Neuronal stem cell (in vitro differentiated cells): ENCODE data around the gene PSMD6.

Experiments used
- DNase-seq: peaks from one replicate; pipeline ENCODE4 v3.0.0-alpha.2; 2013; ENCODE audit warnings: low spot score
- H2AFZ ChIP-seq: one replicate; pipeline ENCODE4 v1.6.1; 2013; ENCODE audit warnings: mild to moderate bottlenecking, low read length, inconsistent platforms
- H2AK5ac ChIP-seq: 2 replicates; pipeline ENCODE4 v1.6.1; 2013; ENCODE audit warnings: low read depth, mild to moderate bottlenecking, inconsistent platforms, low read length, moderate library complexity, mixed read lengths
- H2BK120ac ChIP-seq: 2 replicates; pipeline ENCODE4 v1.6.1; 2013; ENCODE audit warnings: low read depth, mild to moderate bottlenecking, inconsistent platforms, low read length, moderate library complexity, mixed read lengths
- H2BK12ac ChIP-seq: one replicate; pipeline ENCODE4 v1.6.1; 2013; ENCODE audit warnings: low read length, inconsistent platforms
- H2BK15ac ChIP-seq: 2 replicates; pipeline ENCODE4 v1.6.1; 2013; ENCODE audit warnings: mild to moderate bottlenecking, low read length, inconsistent platforms, mixed read lengths
- H2BK5ac ChIP-seq: one replicate; pipeline ENCODE4 v1.6.1; 2013; ENCODE audit warnings: inconsistent platforms, mild to moderate bottlenecking, low read length, moderate library complexity
- H3K14ac ChIP-seq: one replicate; pipeline ENCODE4 v1.6.1; 2013; ENCODE audit warnings: low read length, inconsistent platforms
- H3K18ac ChIP-seq: 2 replicates; pipeline ENCODE4 v1.6.1; 2013; ENCODE audit warnings: low read length, inconsistent platforms
- H3K23ac ChIP-seq: 2 replicates; pipeline ENCODE4 v1.6.1; 2013; ENCODE audit warnings: low read depth, mild to moderate bottlenecking, mixed read lengths, low read length, inconsistent platforms; ENCODE audit not compliant: poor library complexity
- H3K27ac ChIP-seq: replicated peaks from 3 replicates; pipeline ENCODE4 v1.5.1; 2013; ENCODE audit warnings: low read length, inconsistent platforms
- H3K27me3 ChIP-seq, 3 experiments: 2 replicates each; pipeline ENCODE4 v1.6.1; 2013; ENCODE audit warnings: low read length in 3 of 3, mild to moderate bottlenecking in 2 of 3, inconsistent platforms in 1 of 3, low read depth in 1 of 3, mixed read lengths in 1 of 3, moderate library complexity in 1 of 3; ENCODE audit not compliant: control insufficient read depth in 3 of 3, insufficient read depth in 3 of 3
- H3K36me3 ChIP-seq, 2 donors: replicated peaks in 1 of 2; 2 replicates each; pipeline ENCODE4 v1.6.1; 2013; ENCODE audit warnings: low read length in 2 of 2; ENCODE audit not compliant: control insufficient read depth in 2 of 2, insufficient read depth in 2 of 2
- H3K4ac ChIP-seq: 2 replicates; pipeline ENCODE4 v1.6.1; 2013; ENCODE audit warnings: inconsistent platforms, mild to moderate bottlenecking, low read length, moderate library complexity
- H3K4me1 ChIP-seq, 2 donors: 1 replicate in 1 of 2; 2 replicates in 1 of 2; pipeline ENCODE4 v1.6.1; 2013; ENCODE audit warnings: low read length in 2 of 2, low read depth in 1 of 2; ENCODE audit not compliant: control insufficient read depth in 2 of 2, insufficient read depth in 1 of 2
- H3K4me2 ChIP-seq: one replicate; pipeline ENCODE4 v1.6.1; 2013; ENCODE audit warnings: mild to moderate bottlenecking, low read length, inconsistent platforms; ENCODE audit not compliant: insufficient read depth, poor library complexity, severe bottlenecking
- H3K4me3 ChIP-seq, 2 donors: 2 replicates each; pipeline ENCODE4 v1.5.1; 2013; ENCODE audit warnings: low read length in 2 of 2, mild to moderate bottlenecking in 2 of 2, inconsistent platforms in 1 of 2, moderate library complexity in 1 of 2
- H3K79me1 ChIP-seq: one replicate; pipeline ENCODE4 v1.6.1; 2013; ENCODE audit warnings: low read depth, mild to moderate bottlenecking, inconsistent platforms, low read length, moderate library complexity
- H3K9ac ChIP-seq: one replicate; pipeline ENCODE4 v1.6.1; 2013; ENCODE audit warnings: mild to moderate bottlenecking, low read depth, low read length, inconsistent platforms; ENCODE audit not compliant: poor library complexity
- H3K9me3 ChIP-seq, 2 donors: replicated peaks in 1 of 2; 2 replicates each; pipeline versions ENCODE3 to v1.6.1; 2013; ENCODE audit warnings: low read length in 2 of 2, mild to moderate bottlenecking in 2 of 2, inconsistent platforms in 1 of 2, low read depth in 1 of 2, mixed read lengths in 1 of 2, moderate library complexity in 1 of 2; ENCODE audit not compliant: control insufficient read depth in 2 of 2, insufficient read depth in 1 of 2
- H4K8ac ChIP-seq: one replicate; pipeline ENCODE4 v1.6.1; 2013; ENCODE audit warnings: low read depth, mild to moderate bottlenecking, inconsistent platforms, low read length, moderate library complexity
- H4K91ac ChIP-seq: one replicate; pipeline ENCODE4 v1.6.1; 2013; ENCODE audit warnings: low read length, low read depth, mild to moderate bottlenecking, inconsistent platforms; ENCODE audit not compliant: poor library complexity
- WGBS, 2 donors: extraction: QIAGEN DNeasy Blood & Tissue Kit; methylation state at CpG; one replicate each; pipeline ENCODE4 v1.1.7; 2013; ENCODE audit warnings: missing lambda C conversion rate in 2 of 2, mixed read lengths in 1 of 2; ENCODE audit not compliant: insufficient read length in 2 of 2, insufficient replicate concordance in 1 of 2; ENCODE audit errors: extremely low coverage in 2 of 2; 5-methylcytosine and 5-hydroxymethylcytosine counted together

PSMD6 gene

GRCh38 chr3:64008017-64008416 lies 15.3 kb downstream of the PSMD6 start:
- no peak overlapping the region for H3K4me2 ChIP-seq
- H2BK15ac ChIP-seq, result no peak overlapping the region
- H3K4ac ChIP-seq, result no peak overlapping the region
- no peak for DNase-seq
- H2BK120ac ChIP-seq, result no peak overlapping the region
- no peaks in the 10 kb centered on the region for H3K79me1 ChIP-seq
- no peak overlapping the region for H3K9ac ChIP-seq
- H3K18ac ChIP-seq, result no peak overlapping the region
- H2BK5ac ChIP-seq, result no peak overlapping the region
- H3K27ac ChIP-seq, result no peak overlapping the region
- H3K9me3 ChIP-seq, result no peaks in the 10 kb centered on the region
- H2AK5ac ChIP-seq, result no peak overlapping the region
- no peak overlapping the region for H3K23ac ChIP-seq
- H4K8ac ChIP-seq, result no peak overlapping the region
- no CpG with 5 or more reads among the region's 2 CpGs for WGBS, 2 donors
- H3K36me3 ChIP-seq, result peaks cover 36 to 99% of the 10 kb centered on the region in 2 donors
- no peak overlapping the region for H4K91ac ChIP-seq
- no peak overlapping the region for H2BK12ac ChIP-seq
- no peaks in the 10 kb centered on the region for H3K4me1 ChIP-seq
- no peak overlapping the region for H3K14ac ChIP-seq
- no peaks in the 10 kb centered on the region for H3K27me3 ChIP-seq
- H3K4me3 ChIP-seq, result no peak overlapping the region
- H2AFZ ChIP-seq, result no peak overlapping the region

GRCh38 chr3:64003589-64003988 lies 19.7 kb downstream of the PSMD6 start:
- Histone ChIP-seq H3K14ac (no peak overlapping the region), H2BK5ac (no peak overlapping the region), H3K27me3 (no peaks in the 10 kb centered on the region), H3K36me3 (peaks cover 27 to 98% of the 10 kb centered on the region in 2 donors), H2BK120ac (no peak overlapping the region), H3K18ac (no peak overlapping the region), H2AK5ac (no peak overlapping the region), H3K4ac (no peak overlapping the region), H3K79me1 (no peaks in the 10 kb centered on the region), H4K8ac (no peak overlapping the region), H3K9ac (no peak overlapping the region), H3K27ac (no peak overlapping the region), H2AFZ (no peak overlapping the region), H2BK15ac (no peak overlapping the region), H3K4me2 (no peak overlapping the region), H2BK12ac (no peak overlapping the region), H4K91ac (no peak overlapping the region), H3K9me3 (no peaks in the 10 kb centered on the region), H3K23ac (no peak overlapping the region), H3K4me1 (no peaks in the 10 kb centered on the region), H3K4me3 (no peak overlapping the region)
- DNase-seq, result no peak
- WGBS, 2 donors, result no CpG with 5 or more reads among the region's 2 CpGs

GRCh38 chr3:64002233-64002632 lies 21.1 kb downstream of the PSMD6 start:
- Histone ChIP-seq H3K9me3 (no peaks in the 10 kb centered on the region), H2AK5ac (no peak overlapping the region), H4K8ac (no peak overlapping the region), H3K4me2 (no peak overlapping the region), H3K27ac (no peak overlapping the region), H4K91ac (no peak overlapping the region), H2BK5ac (no peak overlapping the region), H3K4ac (no peak overlapping the region), H3K79me1 (no peaks in the 10 kb centered on the region), H3K27me3 (no peaks in the 10 kb centered on the region), H3K18ac (no peak overlapping the region), H3K9ac (no peak overlapping the region), H3K14ac (no peak overlapping the region), H3K4me3 (no peak overlapping the region), H2BK15ac (no peak overlapping the region), H3K23ac (no peak overlapping the region), H2BK12ac (no peak overlapping the region), H2AFZ (no peak overlapping the region), H3K4me1 (no peaks in the 10 kb centered on the region), H3K36me3 (peaks cover 25 to 98% of the 10 kb centered on the region in 2 donors), H2BK120ac (no peak overlapping the region)
- no CpG with 5 or more reads among the region's 4 CpGs for WGBS, 2 donors
- DNase-seq, result no peak

- H2BK15ac ChIP-seq, result no peak overlapping the region
- H3K4me2 ChIP-seq, result no peak overlapping the region
- H3K9ac ChIP-seq, result no peak overlapping the region
- H2BK12ac ChIP-seq, result no peak overlapping the region
- H3K4me3 ChIP-seq, result no peak overlapping the region
- peaks cover 3% of the 10 kb centered on the region for H3K79me1 ChIP-seq
- H3K27ac ChIP-seq, result no peak overlapping the region
- no peak overlapping the region for H3K18ac ChIP-seq
- no peak overlapping the region for H2AK5ac ChIP-seq
- H2AFZ ChIP-seq, result no peak overlapping the region
- no peak overlapping the region for H2BK5ac ChIP-seq
- H3K4ac ChIP-seq, result no peak overlapping the region
- no peak overlapping the region for H2BK120ac ChIP-seq
- H3K4me1 ChIP-seq, result peaks cover 0 to 2% of the 10 kb centered on the region in 2 donors
- no peak for DNase-seq
- H3K9me3 ChIP-seq, result no peaks in the 10 kb centered on the region
- no peak overlapping the region for H3K23ac ChIP-seq
- no peak overlapping the region for H3K14ac ChIP-seq
- H3K36me3 ChIP-seq, result peaks cover 29 to 98% of the 10 kb centered on the region in 2 donors
- H4K91ac ChIP-seq, result no peak overlapping the region
- no peak overlapping the region for H4K8ac ChIP-seq
- no peaks in the 10 kb centered on the region for H3K27me3 ChIP-seq
- WGBS, 2 donors, result no CpG with 5 or more reads among the region's 9 CpGs
These were observed 22.7 kb downstream of the PSMD6 start for GRCh38 chr3:64000453-64001055.
